HEK293 (cell line): Measurements from ENCODE around the gene CTDSP1.

ENCODE experiments used
- CTCF ChIP-seq: fragments of 450-650 bp; formaldehyde crosslinking; IDR thresholded peaks from 2 replicates; pipeline ENCODE4 v1.5.1; 2016; ENCODE audit warnings: missing biosample characterization, missing genetic modification characterization
- MEIS1 ChIP-seq: sonication (generic); formaldehyde crosslinking; IDR thresholded peaks from 2 replicates; pipeline ENCODE4 v1.8.1; 2022; ENCODE audit warnings: missing genetic modification reagents, mild to moderate bottlenecking, borderline replicate concordance
- ZIC2 ChIP-seq: fragments of 450-650 bp; formaldehyde crosslinking; IDR thresholded peaks from 2 replicates; pipeline ENCODE4 v1.5.1; 2016; ENCODE audit warnings: missing biosample characterization, missing genetic modification characterization
- ZNF174 ChIP-seq: fragments of 450-650 bp; formaldehyde crosslinking; IDR thresholded peaks from 2 replicates; pipeline ENCODE4 v1.5.0; 2017; ENCODE audit warnings: missing biosample characterization, mild to moderate bottlenecking, missing genetic modification characterization

GRCh38 chr2:218393750-218394290 is 5.8 kb upstream of the CTDSP1 start:
- TF ChIP-seq CTCF (tag by site-specific recombination) (no peak), ZIC2 (tag by site-specific recombination) (no peak), ZNF174 (no peak), MEIS1 (CRISPR knock-in tag) (no peak)
